Activated CD4-positive, CD25-positive, alpha-beta regulatory T cell treated with anti-CD3 and anti-CD28 coated beads, Interleukin-2, amount 50 U/mL, for 16 hours (primary cell): ENCODE results near the gene TSC2.

Experiments
- DNase-seq: peaks from one replicate; pipeline ENCODE4 v3.0.0-alpha.2; 2020; ENCODE audit warnings: low read depth, low spot score

TSC2 gene

DNA sequence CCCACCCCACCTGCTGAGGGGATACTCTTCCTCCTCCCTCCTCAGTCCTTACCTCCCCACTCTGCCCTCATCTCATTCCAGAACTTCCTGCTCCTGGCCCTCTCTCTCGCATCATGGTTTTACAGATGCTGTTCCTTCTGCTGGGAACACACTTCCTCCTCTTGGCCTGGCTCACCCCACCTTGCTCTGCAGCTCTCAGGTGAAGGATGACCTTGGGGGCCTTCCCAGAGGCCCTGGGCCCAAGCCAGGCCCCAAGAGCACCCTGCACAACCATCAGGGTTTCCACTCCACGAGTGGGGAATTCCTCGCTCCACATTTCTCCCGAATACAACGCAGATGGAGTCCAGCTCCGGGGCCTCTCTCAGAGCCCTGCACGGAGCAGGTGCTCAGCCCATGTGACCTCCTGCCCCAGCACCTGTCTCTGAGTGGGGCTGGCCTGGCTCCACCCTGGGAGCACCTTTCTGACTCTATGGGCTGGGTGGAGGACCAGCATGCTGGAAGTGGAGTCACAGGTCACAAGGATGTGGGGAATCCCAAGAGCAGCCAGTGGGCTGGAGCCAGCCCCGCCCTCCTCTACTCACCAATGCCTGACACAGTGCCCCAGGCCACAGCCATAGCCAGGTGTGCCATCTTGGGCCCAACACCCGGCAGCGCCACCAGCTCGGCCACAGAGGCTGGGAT, 4.7 kb upstream of the TSC2 start:
- no peak for DNase-seq

DNA sequence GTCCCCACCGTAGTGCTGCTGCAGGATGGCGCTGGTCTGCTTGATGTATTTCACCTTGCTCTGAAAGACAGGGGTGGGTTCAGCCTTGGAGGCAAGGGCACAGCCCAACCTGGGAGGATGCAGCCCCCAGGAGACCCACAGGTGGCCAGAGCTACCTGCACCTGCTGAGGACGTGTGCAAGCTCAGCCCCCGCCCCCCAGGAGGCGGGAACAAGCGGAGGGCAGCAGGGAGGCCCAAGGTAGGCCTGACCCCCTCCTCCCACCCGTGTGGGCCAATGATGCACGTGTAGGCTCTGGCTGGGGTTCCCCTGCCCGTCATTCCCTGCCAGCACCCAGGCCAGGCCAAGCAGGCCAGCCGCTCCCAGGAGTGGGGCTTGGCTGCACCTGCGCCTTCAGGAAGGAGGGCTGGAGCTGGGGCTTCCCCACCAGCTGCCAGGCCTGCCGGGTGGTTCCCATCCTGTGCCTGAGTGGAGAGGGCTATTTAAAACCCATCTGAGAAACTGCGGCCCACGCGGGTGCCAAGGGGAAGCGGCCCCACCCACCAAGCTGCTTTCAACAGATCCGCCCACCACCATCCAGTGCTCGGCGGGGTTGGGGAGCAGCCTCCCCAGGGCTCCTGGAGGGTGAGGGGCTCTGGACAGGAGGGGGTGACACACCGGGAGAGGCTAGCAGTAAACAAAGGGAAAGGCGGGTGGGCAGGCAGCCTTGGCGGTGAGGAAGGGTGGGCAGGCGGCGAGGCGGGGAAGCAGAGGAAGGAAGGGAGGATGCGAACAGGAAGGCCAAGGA, 3.9 kb upstream of the TSC2 start:
- DNase-seq, result no peak

DNA sequence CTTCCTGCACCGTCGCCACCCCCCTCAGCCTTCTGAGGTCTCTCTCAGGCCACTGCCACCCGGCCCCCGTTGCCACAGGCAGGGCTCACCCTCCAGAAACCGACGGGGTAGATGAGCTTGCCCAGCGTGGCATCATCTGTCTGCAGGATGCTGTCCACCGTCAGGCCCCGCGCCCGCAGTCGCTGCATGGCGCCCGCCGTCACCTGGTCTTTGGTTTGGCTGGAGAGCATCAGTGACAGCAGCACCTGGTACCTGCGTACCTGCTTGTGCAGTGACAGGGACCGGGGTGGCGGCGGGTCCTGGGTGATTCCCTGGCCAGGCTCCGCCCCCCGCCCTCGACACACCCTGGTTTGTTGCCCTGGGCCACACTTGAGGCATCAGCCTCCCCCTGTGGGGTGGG, 3.2 kb upstream of the TSC2 start:
- DNase-seq, result no peak

GRCh38 chr16:2045965-2046892, 1.6 kb upstream of the TSC2 start:
- no peak for DNase-seq

- no peak for DNase-seq
Measured at GRCh38 chr16:2046893-2047329, 874 bp upstream of the TSC2 start.

DNA sequence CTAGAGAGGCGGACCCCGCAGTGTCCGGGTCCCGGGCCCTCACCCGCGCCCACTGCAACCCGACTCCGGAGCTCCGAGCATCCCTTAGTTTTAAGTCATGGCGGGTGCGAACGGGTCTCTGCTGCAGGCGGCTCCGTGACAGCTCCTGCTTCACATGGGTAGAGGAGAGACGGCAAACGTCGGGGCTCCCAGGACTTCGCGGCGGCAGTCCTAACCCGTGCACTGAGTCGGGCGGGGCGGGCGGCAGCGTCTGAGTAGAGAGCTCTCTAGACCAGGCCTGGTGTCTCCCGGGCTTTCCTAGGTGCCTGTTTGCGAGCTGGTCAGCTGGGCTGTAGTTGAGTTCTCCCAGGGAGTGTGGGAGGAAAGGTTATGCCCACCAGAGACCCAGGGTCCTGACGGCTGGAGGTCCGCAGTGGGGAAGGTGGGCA, 345 bp downstream of the TSC2 start:
- no peak for DNase-seq

DNA sequence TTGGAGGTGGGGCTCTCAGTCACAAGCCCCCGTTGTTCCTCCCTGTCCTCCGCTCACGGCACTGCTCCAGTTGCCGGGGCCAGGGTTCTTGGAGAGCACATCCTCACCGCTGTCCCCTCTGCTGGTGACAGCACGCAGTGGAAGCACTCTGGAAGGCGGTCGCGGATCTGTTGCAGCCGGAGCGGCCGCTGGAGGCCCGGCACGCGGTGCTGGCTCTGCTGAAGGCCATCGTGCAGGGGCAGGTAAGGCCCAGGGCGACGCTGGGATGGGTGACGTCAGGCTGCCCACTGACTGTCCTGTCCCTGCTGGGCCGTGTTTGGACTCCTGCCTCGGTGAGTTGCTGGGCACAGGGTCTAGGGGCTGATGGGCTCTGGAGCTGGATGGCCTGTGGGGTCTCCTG, 5.4 kb downstream of the TSC2 start:
- no peak for DNase-seq

GRCh38 chr16:2053897-2054296, 6.1 kb downstream of the TSC2 start:
- DNase-seq, result no peak

- DNase-seq, result no peak
Measured at GRCh38 chr16:2054543-2055245, 6.9 kb downstream of the TSC2 start.

DNA sequence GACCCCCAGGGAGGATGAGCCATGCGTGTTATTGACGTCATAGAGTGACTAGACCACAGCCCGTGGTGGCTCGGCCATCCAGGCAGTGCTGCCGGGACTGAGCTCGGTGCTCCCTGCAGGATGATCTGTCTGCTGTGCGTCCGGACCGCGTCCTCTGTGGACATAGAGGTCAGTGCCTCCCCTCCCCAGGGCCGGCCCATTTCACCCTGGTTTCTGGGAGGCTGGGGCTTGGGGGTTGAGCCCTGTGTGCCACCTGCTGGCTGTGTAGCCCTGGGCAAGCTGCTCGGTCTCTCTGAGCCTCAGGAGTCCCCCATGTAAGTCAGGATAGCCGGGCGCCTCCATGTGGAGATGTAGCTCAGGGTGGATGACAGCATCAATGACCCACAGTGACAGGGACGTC, 8.3 kb downstream of the TSC2 start:
- DNase-seq, result no peak

DNA sequence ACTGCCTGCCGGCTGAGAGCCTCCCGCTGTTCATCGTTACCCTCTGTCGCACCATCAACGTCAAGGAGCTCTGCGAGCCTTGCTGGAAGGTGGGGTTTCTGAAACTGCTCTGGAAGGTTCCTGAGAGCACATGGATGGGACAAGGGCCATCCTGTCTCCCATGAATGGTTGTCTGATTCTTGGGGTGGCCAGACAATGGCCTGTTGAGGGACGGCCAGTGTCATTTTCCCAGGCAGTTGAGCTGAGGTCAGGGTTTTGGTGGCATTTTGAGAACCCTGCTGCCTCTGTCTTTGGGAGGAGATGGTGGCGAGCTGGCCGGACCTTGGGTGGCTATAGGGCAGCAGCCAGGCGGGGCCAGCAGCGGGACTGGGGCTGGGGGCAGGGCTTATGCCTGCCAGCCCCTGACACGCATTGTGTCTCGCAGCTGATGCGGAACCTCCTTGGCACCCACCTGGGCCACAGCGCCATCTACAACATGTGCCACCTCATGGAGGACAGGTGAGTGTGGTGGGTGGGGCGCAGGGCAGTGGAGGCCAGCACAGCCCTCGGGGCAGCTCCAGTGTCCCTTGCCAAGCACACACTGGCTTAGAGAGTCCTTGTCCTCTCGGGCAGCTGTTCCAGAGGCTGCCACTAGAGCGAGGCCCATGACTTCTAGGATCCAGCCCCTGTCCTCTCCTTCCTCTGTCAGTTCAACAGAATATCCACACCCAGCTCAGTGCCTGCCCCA, 9.1 kb downstream of the TSC2 start:
- no peak for DNase-seq

DNA sequence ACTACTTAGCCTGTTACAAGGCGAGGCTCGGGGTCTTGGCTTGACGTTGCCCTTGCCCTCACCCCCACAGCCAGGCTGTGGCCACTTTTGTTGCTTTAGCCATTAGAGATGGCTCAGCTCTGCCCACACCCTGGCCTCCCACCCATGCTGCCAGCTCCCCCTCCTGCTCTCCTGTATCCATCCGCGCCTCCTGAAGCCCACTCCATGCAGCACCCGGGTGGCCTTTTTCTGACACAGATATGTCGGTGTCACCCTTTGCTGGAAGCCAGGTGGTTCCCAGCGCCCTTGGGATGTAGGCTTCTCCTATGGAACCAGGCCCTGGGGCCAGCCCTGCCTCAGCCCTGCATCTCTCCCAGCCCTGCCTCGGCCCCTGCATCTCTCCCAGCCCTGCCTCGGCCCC, 9.7 kb downstream of the TSC2 start:
- no peak for DNase-seq

DNA sequence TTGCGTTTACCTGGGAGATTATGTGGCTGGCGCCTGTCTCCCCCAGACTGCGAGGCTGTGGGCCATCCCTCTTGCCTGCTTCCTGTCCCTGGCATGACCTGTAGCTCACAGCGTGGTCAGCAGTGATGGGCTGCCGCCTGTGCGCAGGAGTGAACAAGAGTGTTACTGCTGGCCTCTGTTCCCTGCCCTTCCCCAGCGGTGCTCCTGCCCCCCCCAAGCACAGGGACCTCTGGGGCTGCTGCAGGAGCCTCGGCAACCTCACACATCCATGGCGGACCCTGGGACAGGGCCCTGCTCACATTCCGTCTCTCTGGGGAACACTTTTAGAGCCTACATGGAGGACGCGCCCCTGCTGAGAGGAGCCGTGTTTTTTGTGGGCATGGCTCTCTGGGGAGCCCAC, 10.6 kb downstream of the TSC2 start:
- DNase-seq, result no peak

- no peak for DNase-seq
Measured at GRCh38 chr16:2058872-2059271, 11.1 kb downstream of the TSC2 start.

DNA sequence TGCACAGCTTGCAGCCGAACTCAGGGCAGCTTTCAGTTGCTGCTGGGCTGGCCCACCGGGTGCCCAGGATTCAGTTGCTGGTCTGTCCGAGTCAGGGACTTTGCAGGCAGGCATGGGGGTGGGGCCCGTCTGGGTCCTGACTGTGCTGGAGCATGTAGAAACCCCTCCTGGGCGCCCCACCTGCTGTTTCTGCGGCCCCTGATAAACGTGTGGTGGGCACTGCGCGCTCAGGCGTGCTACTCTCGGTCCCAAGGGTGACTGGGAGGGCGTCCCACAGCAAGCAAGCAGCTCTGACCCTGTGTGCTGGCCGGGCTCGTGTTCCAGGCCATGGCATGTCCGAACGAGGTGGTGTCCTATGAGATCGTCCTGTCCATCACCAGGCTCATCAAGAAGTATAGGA, 12.6 kb downstream of the TSC2 start:
- DNase-seq, result no peak

DNA sequence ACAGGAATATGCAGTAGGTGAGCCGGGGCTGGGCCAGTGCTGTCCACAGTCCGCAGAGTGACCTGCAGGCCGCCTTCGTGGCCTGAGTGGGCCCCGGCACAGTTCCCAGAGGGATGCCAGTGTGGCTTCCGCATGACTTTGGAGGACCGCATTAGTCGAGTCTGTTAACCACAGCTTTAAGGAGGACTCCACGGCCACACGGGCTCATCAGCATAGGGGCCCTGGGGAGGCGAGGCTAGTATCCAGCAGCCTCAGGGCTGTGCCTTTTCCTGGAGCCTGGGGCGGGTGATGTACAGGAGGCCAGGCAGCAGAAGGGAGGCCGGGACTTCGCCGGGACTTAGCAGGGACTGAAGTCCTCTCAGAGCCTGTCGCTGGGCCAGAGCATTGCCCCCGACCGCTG, 13.2 kb downstream of the TSC2 start:
- DNase-seq, result no peak

- DNase-seq, result no peak
Measured at GRCh38 chr16:2061526-2061925, 13.7 kb downstream of the TSC2 start.

DNA sequence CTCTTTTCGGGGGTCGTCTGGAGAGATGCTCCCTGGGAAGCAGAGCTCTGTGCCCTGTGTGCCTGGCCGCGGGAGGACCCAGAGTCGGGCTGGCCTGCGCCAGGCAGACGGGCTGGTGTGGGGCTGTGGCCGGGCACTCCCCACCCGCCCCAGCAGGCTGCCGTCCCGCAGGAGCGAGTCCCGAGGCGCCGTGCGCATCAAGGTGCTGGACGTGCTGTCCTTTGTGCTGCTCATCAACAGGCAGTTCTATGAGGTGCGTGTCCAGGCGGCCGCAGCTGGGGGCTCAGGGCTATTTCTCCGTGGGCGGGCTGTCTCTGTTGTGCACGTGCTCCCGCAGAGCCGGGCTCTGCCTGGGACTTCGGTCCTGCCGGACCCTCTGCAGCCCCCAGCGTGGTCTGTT, 15.0 kb downstream of the TSC2 start:
- no peak for DNase-seq

GRCh38 chr16:2063861-2064260, 16.1 kb downstream of the TSC2 start:
- no peak for DNase-seq

DNA sequence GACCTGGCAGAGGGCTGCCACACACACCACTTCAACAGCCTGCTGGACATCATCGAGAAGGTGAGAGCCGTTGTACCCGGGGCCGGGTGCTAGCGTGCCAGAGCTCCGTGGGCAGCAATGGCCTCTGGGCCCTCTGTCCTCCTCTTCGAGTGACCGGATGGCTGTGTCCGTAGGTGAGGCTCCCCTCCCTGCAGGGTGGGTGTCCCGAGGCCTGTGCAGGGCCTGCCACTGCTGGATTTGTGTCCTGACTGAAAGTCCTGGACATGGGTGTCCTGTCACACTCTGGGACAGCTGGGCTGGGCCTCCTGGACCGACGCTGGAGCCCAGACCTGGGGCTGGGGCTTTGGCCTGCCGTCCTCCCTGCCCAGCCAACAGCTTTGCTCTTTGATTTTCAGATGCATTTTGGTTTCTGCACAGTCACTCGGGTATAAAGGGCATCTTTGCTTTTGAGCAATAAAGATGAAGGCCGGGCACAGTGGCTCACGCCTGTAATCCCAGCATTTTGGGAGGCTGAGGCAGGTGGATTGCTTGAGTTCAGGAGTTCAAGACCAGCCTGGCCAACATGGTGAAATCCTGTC, 16.7 kb downstream of the TSC2 start:
- no peak for DNase-seq

GRCh38 chr16:2066139-2066538, 18.4 kb downstream of the TSC2 start:
- no peak for DNase-seq
